ENCODE results near the gene BOLA3. TPM values are rescaled to one million over a fixed set of nuclear protein-coding genes. Genes with fewer than 3 reads are reported as not detected.

The BOLA3 gene
- total and polyA plus RNA-seq, 2 experiments from 2014 or later, result 46.2 to 104 TPM

GRCh38 chr2:74174909-74175308, 27.2 kb upstream of the BOLA3 start:
- WGBS, 2 experiments (ENCODE audit: low coverage in 1 of 2, low lambda C conversion rate in 2 of 2, missing lambda C conversion rate in 2 of 2), result 100% methylated on average over 1 of the region's 1 CpG
- Histone ChIP-seq H3K9me2 (ENCODE audit: insufficient read depth) (no peaks in the 10 kb centered on the region), H2AFZ (no peak overlapping the region), H3F3A (ENCODE audit: insufficient read depth) (peaks cover 18% of the 10 kb centered on the region), H4K20me1 (ENCODE audit: insufficient read depth) (peaks cover 5% of the 10 kb centered on the region; the same call in 1 of the 2 replicates), H3K79me2 (ENCODE audit: insufficient read depth) (peaks cover 84% of the 10 kb centered on the region), H3K4me3 (no peak overlapping the region), H3K4me1 (ENCODE audit: insufficient read depth) (peaks cover 10% of the 10 kb centered on the region; the same call in 1 of the 2 replicates), H3K9me3 (ENCODE audit: low read depth) (no peaks in the 10 kb centered on the region), H3K9ac (no peak overlapping the region), H3K27ac (no peak overlapping the region), H3K36me3 (ENCODE audit: low read depth) (peaks cover 13% of the 10 kb centered on the region), H3K4me2 (ENCODE audit: unreplicated experiment) (no peak overlapping the region), H3K27me3 (replicated peaks; ENCODE audit: insufficient read depth) (no peaks in the 10 kb centered on the region)
- no peak for DNase-seq
- TF ChIP-seq EZH2 (IDR thresholded peaks at IDR 0.05; ENCODE audit: insufficient read depth, poor library complexity, severe bottlenecking), result no peak
- no peak for TF ChIP-seq EZH2phosphoT487 (IDR thresholded peaks at IDR 0.05; ENCODE audit: insufficient read depth, low read depth)
- in situ Hi-C loops (cut with MboI), result no loop called here

- Histone ChIP-seq H3K79me2 (ENCODE audit: insufficient read depth) (peaks cover 97% of the 10 kb centered on the region), H3K9me3 (ENCODE audit: low read depth) (no peaks in the 10 kb centered on the region), H3K9me2 (ENCODE audit: insufficient read depth) (no peaks in the 10 kb centered on the region), H3K36me3 (ENCODE audit: low read depth) (peaks cover 66% of the 10 kb centered on the region), H3K4me3 (no peak overlapping the region), H3K4me1 (ENCODE audit: insufficient read depth) (no peaks in the 10 kb centered on the region), H3K4me2 (ENCODE audit: unreplicated experiment) (no peak overlapping the region), H3K27ac (no peak overlapping the region), H3K9ac (no peak overlapping the region), H2AFZ (no peak overlapping the region), H3F3A (ENCODE audit: insufficient read depth) (no peaks in the 10 kb centered on the region), H4K20me1 (ENCODE audit: insufficient read depth) (peaks cover 5% of the 10 kb centered on the region; the same call in 1 of the 2 replicates), H3K27me3 (replicated peaks; ENCODE audit: insufficient read depth) (no peaks in the 10 kb centered on the region)
- TF ChIP-seq EZH2phosphoT487 (IDR thresholded peaks at IDR 0.05; ENCODE audit: insufficient read depth, low read depth) (no peak), EZH2 (IDR thresholded peaks at IDR 0.05; ENCODE audit: insufficient read depth, poor library complexity, severe bottlenecking) (no peak)
- in situ Hi-C loops (cut with MboI), result no loop called here
- 58 to 62% methylated on average over 2 of the region's 2 CpGs for WGBS, 2 experiments (ENCODE audit: low coverage in 1 of 2, low lambda C conversion rate in 2 of 2, missing lambda C conversion rate in 2 of 2)
- DNase-seq, result no peak
Measured at GRCh38 chr2:74168739-74169138, 21.0 kb upstream of the BOLA3 start.

GRCh38 chr2:74164761-74165160, 17.0 kb upstream of the BOLA3 start:
- H4K20me1 ChIP-seq (ENCODE audit: insufficient read depth), result no peaks in the 10 kb centered on the region
- H3K27ac ChIP-seq, result no peak overlapping the region
- no peaks in the 10 kb centered on the region for H3K27me3 ChIP-seq (replicated peaks; ENCODE audit: insufficient read depth)
- peaks cover 65% of the 10 kb centered on the region for H3K36me3 ChIP-seq (ENCODE audit: low read depth)
- 96 to 100% methylated on average over 1 of the region's 1 CpG for WGBS, 2 experiments (ENCODE audit: low coverage in 1 of 2, low lambda C conversion rate in 2 of 2, missing lambda C conversion rate in 2 of 2)
- in situ Hi-C loops (cut with MboI), result no loop called here
- H3K9ac ChIP-seq, result no peak overlapping the region
- DNase-seq, result no peak
- H3K9me2 ChIP-seq (ENCODE audit: insufficient read depth), result no peaks in the 10 kb centered on the region
- H3K4me2 ChIP-seq (ENCODE audit: unreplicated experiment), result no peak overlapping the region
- no peak overlapping the region for H3K4me3 ChIP-seq
- H2AFZ ChIP-seq, result no peak overlapping the region
- peaks cover 97% of the 10 kb centered on the region for H3K79me2 ChIP-seq (ENCODE audit: insufficient read depth)
- H3K9me3 ChIP-seq (ENCODE audit: low read depth), result no peaks in the 10 kb centered on the region
- TF ChIP-seq EZH2 (IDR thresholded peaks at IDR 0.05; ENCODE audit: insufficient read depth, poor library complexity, severe bottlenecking) (no peak), EZH2phosphoT487 (IDR thresholded peaks at IDR 0.05; ENCODE audit: insufficient read depth, low read depth) (no peak)
- no peaks in the 10 kb centered on the region; the same call in 1 of the 2 replicates for H3F3A ChIP-seq (ENCODE audit: insufficient read depth)
- H3K4me1 ChIP-seq (ENCODE audit: insufficient read depth), result no peaks in the 10 kb centered on the region

- Histone ChIP-seq H3F3A (ENCODE audit: insufficient read depth) (no peaks in the 10 kb centered on the region; the same call in 1 of the 2 replicates), H4K20me1 (ENCODE audit: insufficient read depth) (no peaks in the 10 kb centered on the region), H3K79me2 (ENCODE audit: insufficient read depth) (peaks cover 95% of the 10 kb centered on the region)
Measured at GRCh38 chr2:74162951-74163350, 15.2 kb upstream of the BOLA3 start.

GRCh38 chr2:74155830-74156229, 8.1 kb upstream of the BOLA3 start:
- in situ Hi-C loops (cut with MboI), result no loop called here

More at GRCh38 chr2:74162951-74163350, 15.2 kb upstream of the BOLA3 start:
- H3K9me3 ChIP-seq (ENCODE audit: low read depth), result no peaks in the 10 kb centered on the region
- no peaks in the 10 kb centered on the region for H3K9me2 ChIP-seq (ENCODE audit: insufficient read depth)
- H3K36me3 ChIP-seq (ENCODE audit: low read depth), result peaks cover 64% of the 10 kb centered on the region
- in situ Hi-C loops (cut with MboI), result no loop called here
- no peaks in the 10 kb centered on the region for H3K4me1 ChIP-seq (ENCODE audit: insufficient read depth)
- H3K27ac ChIP-seq, result no peak overlapping the region
- 95 to 98% methylated on average over 6 of the region's 6 CpGs for WGBS, 2 experiments (ENCODE audit: low coverage in 1 of 2, low lambda C conversion rate in 2 of 2, missing lambda C conversion rate in 2 of 2)
- H3K4me2 ChIP-seq (ENCODE audit: unreplicated experiment), result no peak overlapping the region
- no peak overlapping the region for H3K9ac ChIP-seq
- DNase-seq, result no peak
- H3K27me3 ChIP-seq (replicated peaks; ENCODE audit: insufficient read depth), result no peaks in the 10 kb centered on the region
- TF ChIP-seq EZH2 (IDR thresholded peaks at IDR 0.05; ENCODE audit: insufficient read depth, poor library complexity, severe bottlenecking), result no peak
- TF ChIP-seq EZH2phosphoT487 (IDR thresholded peaks at IDR 0.05; ENCODE audit: insufficient read depth, low read depth), result no peak
- no peak overlapping the region for H2AFZ ChIP-seq
- H3K4me3 ChIP-seq, result no peak overlapping the region

More at GRCh38 chr2:74155830-74156229, 8.1 kb upstream of the BOLA3 start:
- Histone ChIP-seq H3F3A (ENCODE audit: insufficient read depth) (peaks cover 35% of the 10 kb centered on the region), H3K79me2 (ENCODE audit: insufficient read depth) (peaks cover 44% of the 10 kb centered on the region), H4K20me1 (ENCODE audit: insufficient read depth) (no peaks in the 10 kb centered on the region), H3K9me2 (ENCODE audit: insufficient read depth) (no peaks in the 10 kb centered on the region), H3K27ac (no peak overlapping the region), H3K9me3 (ENCODE audit: low read depth) (no peaks in the 10 kb centered on the region), H3K27me3 (replicated peaks; ENCODE audit: insufficient read depth) (no peaks in the 10 kb centered on the region), H3K4me2 (ENCODE audit: unreplicated experiment) (no peak overlapping the region), H2AFZ (no peak overlapping the region), H3K4me1 (ENCODE audit: insufficient read depth) (no peaks in the 10 kb centered on the region), H3K9ac (no peak overlapping the region), H3K4me3 (no peak overlapping the region), H3K36me3 (ENCODE audit: low read depth) (peaks cover 73% of the 10 kb centered on the region)
- 96% methylated on average over 3 of the region's 3 CpGs for WGBS, 2 experiments (ENCODE audit: low coverage in 1 of 2, low lambda C conversion rate in 2 of 2, missing lambda C conversion rate in 2 of 2)
- TF ChIP-seq EZH2 (IDR thresholded peaks at IDR 0.05; ENCODE audit: insufficient read depth, poor library complexity, severe bottlenecking) (no peak), EZH2phosphoT487 (IDR thresholded peaks at IDR 0.05; ENCODE audit: insufficient read depth, low read depth) (no peak)
- no peak for DNase-seq

Data from GM23248 (cell line).